H1 (cell line): ENCODE measurements around the gene NELFB. TPM values are rescaled to one million over a fixed set of nuclear protein-coding genes. Genes with fewer than 3 reads are reported as not detected.

ENCODE experiments used
- SIRT6 ChIP-seq: IDR thresholded peaks from one replicate; pipeline ENCODE4 v1.7.1; 2012; ENCODE audit warnings: low read length, inconsistent platforms
- SP1 ChIP-seq: IDR thresholded peaks from 2 replicates; pipeline ENCODE4 v1.6.1; 2011; ENCODE audit warnings: low read depth, low read length
- TAF1 ChIP-seq: IDR thresholded peaks from 2 replicates; pipeline ENCODE4 v1.6.1; 2011; ENCODE audit warnings: mild to moderate bottlenecking, low read depth, low read length
- TAF7 ChIP-seq: optimal IDR thresholded peaks from 2 replicates; pipeline ENCODE3; 2011; ENCODE audit warnings: low read depth, mild to moderate bottlenecking, inconsistent platforms, low read length, moderate library complexity, borderline replicate concordance
- polyA plus RNA-seq, 7 experiments: library from polyadenylated mRNA; depleted of rRNA in 3 of 7; stranded (reverse) in 5 of 7; unstranded in 2 of 7; fragments of >200 nt in 5 of 7; fragments of 200-250 nt in 2 of 7; gene quantifications; 1 replicate in 5 of 7; 2 replicates in 1 of 7; 4 replicates in 1 of 7; pipeline versions ENCODE4 v1.2.1 to v1.2.3, GENCODE V29; 2011 to 2013; ENCODE audit warnings: missing spikeins in 2 of 7, mixed read lengths in 2 of 7
- total RNA-seq: library from RNA; stranded (reverse); fragmentation: NEBNext Ultra II Directional; extraction: Animal tissue kit (Norgen Biotek cat#: 25700); gene quantifications from 2 replicates; pipeline ENCODE4 v1.2.1, GENCODE V29; 2021

Gene NELFB
- total and polyA plus RNA-seq, 2 of the 8 experiments (the other 6 are each of a cell fraction or from before 2014, with no cell fraction given), result 57.6 to 78.0 TPM

DNA sequence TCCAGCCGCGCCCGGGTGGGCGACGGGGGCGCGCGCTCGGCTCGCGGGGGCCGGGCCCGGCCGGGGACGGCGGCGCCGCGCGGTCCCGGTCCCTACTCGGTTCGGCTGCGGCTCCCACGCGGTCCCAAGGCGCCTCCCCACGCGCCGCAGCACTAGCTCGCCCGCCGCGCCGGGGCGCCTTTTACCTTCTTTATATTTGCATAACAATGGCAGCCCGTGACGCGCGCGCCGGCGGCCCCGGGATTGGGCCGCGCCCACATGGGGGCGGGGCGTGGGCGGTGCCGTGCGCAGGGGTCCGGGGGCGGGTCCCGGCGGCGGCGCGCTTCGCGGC lies 47.0 kb downstream of the NELFB start, which contains the start of gene NRARP (continued):
- peak; percentile 78 for TF ChIP-seq TAF1
- no peak for TF ChIP-seq SIRT6
- peak; percentile 70 for TF ChIP-seq TAF7
- TF ChIP-seq SP1, result 0 out of 2 replicates have a peak, but pooled peaks have one; percentile 1
